Measurements from ENCODE around the gene DOK3.

The DOK3 gene

GRCh38 chr5:177528631-177529030 lies 19.0 kb upstream of the DOK3 start:
- Mint-ChIP-seq H3K4me3 (no peak overlapping the region), H3K27ac (no peak overlapping the region), H3K4me1 (ENCODE audit: low read depth) (peaks cover 7% of the 10 kb centered on the region), H3K9me3 (no peaks in the 10 kb centered on the region), H3K36me3 (ENCODE audit: low read depth) (peaks cover 58% of the 10 kb centered on the region), H3K27me3 (no peaks in the 10 kb centered on the region)
- intact Hi-C loops (cut with micrococcal nuclease), result no loop called here

GRCh38 chr5:177527595-177527994 lies 18.0 kb upstream of the DOK3 start:
- H3K36me3 Mint-ChIP-seq (ENCODE audit: low read depth), result peaks cover 59% of the 10 kb centered on the region
- intact Hi-C loops (cut with micrococcal nuclease), result no loop called here
- no peaks in the 10 kb centered on the region for H3K9me3 Mint-ChIP-seq
- peaks cover 7% of the 10 kb centered on the region for H3K4me1 Mint-ChIP-seq (ENCODE audit: low read depth)
- H3K27ac Mint-ChIP-seq, result no peak overlapping the region
- no peaks in the 10 kb centered on the region for H3K27me3 Mint-ChIP-seq
- H3K4me3 Mint-ChIP-seq, result no peak overlapping the region

- H3K27me3 Mint-ChIP-seq, result no peaks in the 10 kb centered on the region
- no peak overlapping the region for H3K4me3 Mint-ChIP-seq
- no peaks in the 10 kb centered on the region for H3K9me3 Mint-ChIP-seq
- peaks cover 7% of the 10 kb centered on the region for H3K4me1 Mint-ChIP-seq (ENCODE audit: low read depth)
- H3K36me3 Mint-ChIP-seq (ENCODE audit: low read depth), result peaks cover 55% of the 10 kb centered on the region
- no peak overlapping the region for H3K27ac Mint-ChIP-seq
- intact Hi-C loops (cut with micrococcal nuclease), result no loop called here
These were observed 17.2 kb upstream of the DOK3 start for GRCh38 chr5:177526791-177527190.

GRCh38 chr5:177526191-177526590 lies 16.6 kb upstream of the DOK3 start:
- H3K4me3 Mint-ChIP-seq, result no peak overlapping the region
- intact Hi-C loops (cut with micrococcal nuclease), result no loop called here
- peaks cover 55% of the 10 kb centered on the region for H3K36me3 Mint-ChIP-seq (ENCODE audit: low read depth)
- no peaks in the 10 kb centered on the region for H3K9me3 Mint-ChIP-seq
- H3K27me3 Mint-ChIP-seq, result no peaks in the 10 kb centered on the region
- no peak overlapping the region for H3K27ac Mint-ChIP-seq
- peaks cover 12% of the 10 kb centered on the region for H3K4me1 Mint-ChIP-seq (ENCODE audit: low read depth)

GRCh38 chr5:177524941-177525655 lies 15.5 kb upstream of the DOK3 start:
- Mint-ChIP-seq H3K27me3 (no peaks in the 10 kb centered on the region), H3K9me3 (no peaks in the 10 kb centered on the region), H3K36me3 (ENCODE audit: low read depth) (peaks cover 55% of the 10 kb centered on the region), H3K27ac (no peak overlapping the region), H3K4me3 (no peak overlapping the region), H3K4me1 (ENCODE audit: low read depth) (peaks cover 12% of the 10 kb centered on the region)
- intact Hi-C loops (cut with micrococcal nuclease), result no loop called here

GRCh38 chr5:177524539-177524900 lies 14.9 kb upstream of the DOK3 start:
- no peaks in the 10 kb centered on the region for H3K27me3 Mint-ChIP-seq
- intact Hi-C loops (cut with micrococcal nuclease), result no loop called here
- no peak overlapping the region for H3K27ac Mint-ChIP-seq
- H3K9me3 Mint-ChIP-seq, result no peaks in the 10 kb centered on the region
- peaks cover 16% of the 10 kb centered on the region for H3K4me1 Mint-ChIP-seq (ENCODE audit: low read depth)
- no peak overlapping the region for H3K4me3 Mint-ChIP-seq
- H3K36me3 Mint-ChIP-seq (ENCODE audit: low read depth), result peaks cover 58% of the 10 kb centered on the region

- Mint-ChIP-seq H3K4me3 (no peak overlapping the region), H3K4me1 (ENCODE audit: low read depth) (peaks cover 22% of the 10 kb centered on the region), H3K27me3 (no peaks in the 10 kb centered on the region), H3K36me3 (ENCODE audit: low read depth) (peaks cover 63% of the 10 kb centered on the region), H3K9me3 (no peaks in the 10 kb centered on the region), H3K27ac (no peak overlapping the region)
- intact Hi-C loops (cut with micrococcal nuclease), result no loop called here
These were observed 14.3 kb upstream of the DOK3 start for GRCh38 chr5:177523711-177524538.

GRCh38 chr5:177520916-177521513 lies 11.4 kb upstream of the DOK3 start:
- Mint-ChIP-seq H3K9me3 (no peaks in the 10 kb centered on the region), H3K4me1 (ENCODE audit: low read depth) (peaks cover 33% of the 10 kb centered on the region), H3K27ac (no peak overlapping the region), H3K27me3 (no peaks in the 10 kb centered on the region), H3K36me3 (ENCODE audit: low read depth) (peaks cover 77% of the 10 kb centered on the region), H3K4me3 (no peak overlapping the region)
- intact Hi-C loops (cut with micrococcal nuclease), result no loop called here

GRCh38 chr5:177520271-177520670 lies 10.6 kb upstream of the DOK3 start:
- H3K27ac Mint-ChIP-seq, result no peak overlapping the region
- intact Hi-C loops (cut with micrococcal nuclease), result no loop called here
- peaks cover 40% of the 10 kb centered on the region for H3K4me1 Mint-ChIP-seq (ENCODE audit: low read depth)
- no peaks in the 10 kb centered on the region for H3K27me3 Mint-ChIP-seq
- no peaks in the 10 kb centered on the region for H3K9me3 Mint-ChIP-seq
- peaks cover 78% of the 10 kb centered on the region for H3K36me3 Mint-ChIP-seq (ENCODE audit: low read depth)
- no peak overlapping the region for H3K4me3 Mint-ChIP-seq

GRCh38 chr5:177519463-177520235 lies 10.0 kb upstream of the DOK3 start:
- Mint-ChIP-seq H3K9me3 (no peaks in the 10 kb centered on the region), H3K4me3 (no peak overlapping the region), H3K27me3 (no peaks in the 10 kb centered on the region), H3K36me3 (ENCODE audit: low read depth) (peaks cover 78% of the 10 kb centered on the region), H3K4me1 (ENCODE audit: low read depth) (peaks cover 43% of the 10 kb centered on the region), H3K27ac (no peak overlapping the region)
- intact Hi-C loops (cut with micrococcal nuclease), result no loop called here

GRCh38 chr5:177516601-177517568 lies 7.3 kb upstream of the DOK3 start, which contains the start of gene DDX41:
Gene DDX41, minus strand, starts transcription at chr5:177516961. Its CDS starts 16 bp downstream, at chr5:177516945.
- Mint-ChIP-seq H3K9me3 (no peaks in the 10 kb centered on the region), H3K27ac (peak within 1 kb of the TSS; percentile 77), H3K27me3 (no peaks in the 10 kb centered on the region), H3K36me3 (ENCODE audit: low read depth) (peaks cover 84% of the 10 kb centered on the region), H3K4me3 (peak within 1 kb of the TSS; percentile 95), H3K4me1 (ENCODE audit: low read depth) (peaks cover 65% of the 10 kb centered on the region)
- intact Hi-C loops (cut with micrococcal nuclease), result loop anchor here (1.0 kb wide), 3 partner anchors 8 to 37 kb away; partner anchors contain the start of genes DOK3, FAM193B and PDLIM7

GRCh38 chr5:177515580-177515979 lies 6.0 kb upstream of the DOK3 start:
- Mint-ChIP-seq H3K4me1 (ENCODE audit: low read depth) (peaks cover 72% of the 10 kb centered on the region), H3K4me3 (peak overlapping the region; percentile 95), H3K27me3 (no peaks in the 10 kb centered on the region), H3K27ac (peak overlapping the region; percentile 77), H3K9me3 (no peaks in the 10 kb centered on the region), H3K36me3 (ENCODE audit: low read depth) (peaks cover 83% of the 10 kb centered on the region)
- intact Hi-C loops (cut with micrococcal nuclease), result no loop called here

GRCh38 chr5:177514541-177514940 lies 4.9 kb upstream of the DOK3 start:
- peaks cover 74% of the 10 kb centered on the region for H3K36me3 Mint-ChIP-seq (ENCODE audit: low read depth)
- no peaks in the 10 kb centered on the region for H3K27me3 Mint-ChIP-seq
- peaks cover 72% of the 10 kb centered on the region for H3K4me1 Mint-ChIP-seq (ENCODE audit: low read depth)
- intact Hi-C loops (cut with micrococcal nuclease), result no loop called here
- no peaks in the 10 kb centered on the region for H3K9me3 Mint-ChIP-seq
- no peak overlapping the region for H3K4me3 Mint-ChIP-seq
- no peak overlapping the region for H3K27ac Mint-ChIP-seq
